CD14-positive monocyte (primary cell): ENCODE results near the gene SECISBP2. TPM values are rescaled to one million over a fixed set of nuclear protein-coding genes. Genes with fewer than 3 reads are reported as not detected.

Source experiments
- DNase-seq, 3 donors: peaks; one replicate each; pipeline ENCODE4 v3.0.0-alpha.2; 2011 to 2022
- H2AFZ ChIP-seq: 2 replicates; pipeline ENCODE4 v1.6.0; 2012; ENCODE audit warnings: mild to moderate bottlenecking, low read depth, low read length, inconsistent platforms; ENCODE audit not compliant: insufficient read depth, poor library complexity, severe bottlenecking
- H3K27ac ChIP-seq, 2 donors: 1 replicate in 1 of 2; 2 replicates in 1 of 2; pipeline ENCODE4 v1.5.1; 2012 to 2013; ENCODE audit warnings: low read length in 2 of 2, control low read depth in 1 of 2, inconsistent platforms in 1 of 2, low read depth in 1 of 2, mild to moderate bottlenecking in 1 of 2
- H3K27me3 ChIP-seq, 2 donors: one replicate each; pipeline versions ENCODE4 v1.6.0 to v1.6.1; 2011 to 2013; ENCODE audit warnings: low read length in 2 of 2; ENCODE audit not compliant: control insufficient read depth in 2 of 2, insufficient read depth in 2 of 2
- H3K36me3 ChIP-seq, 2 donors: replicated peaks in 1 of 2; 1 replicate in 1 of 2; 2 replicates in 1 of 2; pipeline versions ENCODE4 v1.5.1 to v1.6.1; 2012 to 2013; ENCODE audit warnings: low read length in 2 of 2, control low read depth in 1 of 2, inconsistent platforms in 1 of 2, mild to moderate bottlenecking in 1 of 2; ENCODE audit not compliant: insufficient read depth in 2 of 2, control insufficient read depth in 1 of 2
- H3K4me1 ChIP-seq, 2 donors: 1 replicate in 1 of 2; 2 replicates in 1 of 2; pipeline versions ENCODE4 v1.5.1 to v1.6.1; 2012 to 2013; ENCODE audit warnings: low read length in 2 of 2, control low read depth in 1 of 2, inconsistent platforms in 1 of 2, mild to moderate bottlenecking in 1 of 2, moderate library complexity in 1 of 2; ENCODE audit not compliant: insufficient read depth in 2 of 2, control insufficient read depth in 1 of 2
- H3K4me2 ChIP-seq: replicated peaks from 2 replicates; pipeline ENCODE3; 2012; ENCODE audit warnings: low read length, moderate library complexity, mild to moderate bottlenecking; ENCODE audit not compliant: poor library complexity, severe bottlenecking; ENCODE audit errors: extremely low read depth
- H3K4me3 ChIP-seq, 3 experiments: fragments of 200-600 bp in 1 of 3; sonication (generic) in 1 of 3; replicated peaks in 1 of 3; 1 replicate in 2 of 3; 2 replicates in 1 of 3; pipeline ENCODE4 v1.5.1; 2011 to 2013; ENCODE audit warnings: low read length in 3 of 3, mild to moderate bottlenecking in 3 of 3, control low read depth in 2 of 3, low read depth in 2 of 3, inconsistent platforms in 1 of 3, moderate library complexity in 1 of 3
- H3K79me2 ChIP-seq: 2 replicates; pipeline ENCODE4 v1.6.0; 2012; ENCODE audit warnings: mild to moderate bottlenecking, control low read depth, inconsistent platforms, low read length, moderate library complexity; ENCODE audit not compliant: insufficient read depth
- H3K9ac ChIP-seq: 2 replicates; pipeline ENCODE4 v1.6.0; 2017; ENCODE audit warnings: low read length, mild to moderate bottlenecking; ENCODE audit not compliant: insufficient read depth, poor library complexity, severe bottlenecking
- H3K9me3 ChIP-seq, 2 donors: replicated peaks in 1 of 2; 1 replicate in 1 of 2; 2 replicates in 1 of 2; pipeline versions ENCODE4 v1.5.1 to v1.6.1; 2012 to 2013; ENCODE audit warnings: low read length in 2 of 2, control low read depth in 1 of 2; ENCODE audit not compliant: control insufficient read depth in 1 of 2, insufficient read depth in 1 of 2
- H4K20me1 ChIP-seq: 2 replicates; pipeline ENCODE4 v1.6.0; 2012; ENCODE audit warnings: mild to moderate bottlenecking, low read length, control low read depth, moderate library complexity; ENCODE audit not compliant: insufficient read depth
- H3K27ac Mint-ChIP-seq, 7 donors: one replicate each; pipeline ENCODE4 v1.8.0; 2020; ENCODE audit warnings: mild to moderate bottlenecking in 7 of 7, mixed read lengths in 7 of 7, moderate library complexity in 6 of 7, inconsistent platforms in 2 of 7
- H3K27me3 Mint-ChIP-seq, 3 donors: one replicate each; pipeline ENCODE4 v1.8.0; 2021 to 2022; ENCODE audit warnings: low read depth in 3 of 3, mild to moderate bottlenecking in 3 of 3, mixed read lengths in 3 of 3, moderate library complexity in 3 of 3, inconsistent platforms in 1 of 3
- H3K36me3 Mint-ChIP-seq, 2 donors: one replicate each; pipeline ENCODE4 v1.8.0; 2020; ENCODE audit warnings: mixed read lengths in 2 of 2, inconsistent platforms in 1 of 2, mild to moderate bottlenecking in 1 of 2
- H3K4me1 Mint-ChIP-seq: one replicate; pipeline ENCODE4 v1.8.0; 2020; ENCODE audit warnings: mild to moderate bottlenecking, mixed read lengths
- H3K4me3 Mint-ChIP-seq, 2 donors: one replicate each; pipeline ENCODE4 v1.8.0; 2020; ENCODE audit warnings: mild to moderate bottlenecking in 2 of 2, mixed read lengths in 2 of 2, moderate library complexity in 1 of 2
- H3K9me3 Mint-ChIP-seq, 7 donors: one replicate each; pipeline ENCODE4 v1.8.0; 2020 to 2022; ENCODE audit warnings: mixed read lengths in 7 of 7, mild to moderate bottlenecking in 6 of 7, moderate library complexity in 6 of 7, inconsistent platforms in 2 of 7
- WGBS: methylation state at CpG from one replicate; pipeline ENCODE4 v1.1.5; 2013; ENCODE audit warnings: missing lambda C conversion rate; ENCODE audit not compliant: insufficient coverage; 5-methylcytosine and 5-hydroxymethylcytosine counted together
- intact Hi-C, 2 donors: fragments of 100-400 bp; cut with micrococcal nuclease; formaldehyde crosslinking; loops; one replicate each; pipeline versions ENCODE4 v1.15.0 to v1.15.1; 2023
- polyA plus RNA-seq, 3 donors: library from polyadenylated mRNA; depleted of rRNA in 1 of 3; unstranded in 2 of 3; stranded (reverse) in 1 of 3; fragments of 300-500 nt in 2 of 3; fragments of >200 nt in 1 of 3; fragmentation: Illumina TruSeq in 2 of 3; gene quantifications; 1 replicate in 2 of 3; 2 replicates in 1 of 3; pipeline ENCODE4 v1.2.3, GENCODE V29; 2012 to 2021
- TF ChIP-seq, protein P1 (sequence below): fragments of 200-600 bp; IDR thresholded peaks from one replicate; pipeline ENCODE4 v1.8.0; 2022; ENCODE audit warnings: antibody characterized with exemption, mild to moderate bottlenecking

SECISBP2 gene
- polyA plus RNA-seq, 3 donors, result 8.6 to 51.4 (median 9.8) TPM

- TF ChIP-seq, protein P1, sequence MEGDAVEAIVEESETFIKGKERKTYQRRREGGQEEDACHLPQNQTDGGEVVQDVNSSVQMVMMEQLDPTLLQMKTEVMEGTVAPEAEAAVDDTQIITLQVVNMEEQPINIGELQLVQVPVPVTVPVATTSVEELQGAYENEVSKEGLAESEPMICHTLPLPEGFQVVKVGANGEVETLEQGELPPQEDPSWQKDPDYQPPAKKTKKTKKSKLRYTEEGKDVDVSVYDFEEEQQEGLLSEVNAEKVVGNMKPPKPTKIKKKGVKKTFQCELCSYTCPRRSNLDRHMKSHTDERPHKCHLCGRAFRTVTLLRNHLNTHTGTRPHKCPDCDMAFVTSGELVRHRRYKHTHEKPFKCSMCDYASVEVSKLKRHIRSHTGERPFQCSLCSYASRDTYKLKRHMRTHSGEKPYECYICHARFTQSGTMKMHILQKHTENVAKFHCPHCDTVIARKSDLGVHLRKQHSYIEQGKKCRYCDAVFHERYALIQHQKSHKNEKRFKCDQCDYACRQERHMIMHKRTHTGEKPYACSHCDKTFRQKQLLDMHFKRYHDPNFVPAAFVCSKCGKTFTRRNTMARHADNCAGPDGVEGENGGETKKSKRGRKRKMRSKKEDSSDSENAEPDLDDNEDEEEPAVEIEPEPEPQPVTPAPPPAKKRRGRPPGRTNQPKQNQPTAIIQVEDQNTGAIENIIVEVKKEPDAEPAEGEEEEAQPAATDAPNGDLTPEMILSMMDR, result no peak
- peaks cover 55 to 76% of the 10 kb centered on the region in 2 donors for H3K36me3 Mint-ChIP-seq
- Histone ChIP-seq H3K9me3 (no peaks in the 10 kb centered on the region), H4K20me1 (peaks cover 78% of the 10 kb centered on the region), H3K4me2 (peak overlapping the region; percentile 74), H3K4me1 (peaks cover 71 to 79% of the 10 kb centered on the region in 2 donors), H3K27me3 (no peaks in the 10 kb centered on the region), H2AFZ (no peak overlapping the region), H3K4me3 (peak overlapping the region in 2 of 3 experiments; percentile 8 to 63), H3K36me3 (peaks cover 21 to 58% of the 10 kb centered on the region in 2 donors), H3K9ac (peak overlapping the region; percentile 47), H3K27ac (peak overlapping the region; percentile 46 to 91), H3K79me2 (peaks cover 66% of the 10 kb centered on the region)
- H3K4me3 Mint-ChIP-seq, result peak overlapping the region; percentile 75 to 84
- WGBS, result 15% methylated on average over 7 of the region's 11 CpGs
- peaks cover 2 to 5% (median 3%) of the 10 kb centered on the region in 7 donors for H3K9me3 Mint-ChIP-seq
- DNase-seq, result peak; percentile 58 to 75 (median 69)
- H3K27me3 Mint-ChIP-seq, result peaks cover 0 to 10% (median 0%) of the 10 kb centered on the region in 3 donors
- intact Hi-C loops, result no loop called here
- H3K27ac Mint-ChIP-seq, result peak overlapping the region; percentile 87 to 95 (median 93)
- H3K4me1 Mint-ChIP-seq, result peaks cover 91% of the 10 kb centered on the region
These were observed 87.5 kb downstream of the SECISBP2 start for GRCh38 chr9:89405826-89406225.

GRCh38 chr9:89407070-89407469 is 88.8 kb downstream of the SECISBP2 start:
- Histone ChIP-seq H3K9me3 (no peaks in the 10 kb centered on the region), H2AFZ (no peak overlapping the region), H4K20me1 (peaks cover 91% of the 10 kb centered on the region), H3K79me2 (peaks cover 73% of the 10 kb centered on the region), H3K4me3 (no peak overlapping the region), H3K36me3 (peaks cover 21 to 62% of the 10 kb centered on the region in 2 donors), H3K4me1 (peaks cover 59 to 73% of the 10 kb centered on the region in 2 donors), H3K4me2 (peak overlapping the region; percentile 74), H3K9ac (no peak overlapping the region), H3K27ac (peak overlapping the region; percentile 46 to 91), H3K27me3 (no peaks in the 10 kb centered on the region)
- peaks cover 2 to 5% (median 3%) of the 10 kb centered on the region in 7 donors for H3K9me3 Mint-ChIP-seq
- H3K27me3 Mint-ChIP-seq, result peaks cover 0 to 10% (median 0%) of the 10 kb centered on the region in 3 donors
- peaks cover 91% of the 10 kb centered on the region for H3K4me1 Mint-ChIP-seq
- intact Hi-C loops, result no loop called here
- H3K27ac Mint-ChIP-seq, result peak overlapping the region; percentile 87 to 95 (median 93)
- peaks cover 59 to 77% of the 10 kb centered on the region in 2 donors for H3K36me3 Mint-ChIP-seq
- 100% methylated on average over 1 of the region's 2 CpGs for WGBS
- TF ChIP-seq, protein P1, result no peak
- peak overlapping the region; percentile 20 to 40 for H3K4me3 Mint-ChIP-seq
- no peak for DNase-seq
